ENCODE measurements around the gene ST6GALNAC6.

- TF ChIP-seq CTCF (IDR thresholded peaks at IDR 0.05; ENCODE audit: low read depth, low read length) (no peak), MYC (IDR thresholded peaks at IDR 0.05; ENCODE audit: low read depth, low read length) (no peak), POLR2A (IDR thresholded peaks at IDR 0.05; ENCODE audit: extremely low read depth, insufficient read length) (no peak), MAX (IDR thresholded peaks at IDR 0.05; ENCODE audit: low read depth, low read length) (no peak)
Observed at GRCh38 chr9:127873886-127874285, 25.5 kb downstream of the ST6GALNAC6 start.
